Motor neuron (in vitro differentiated cells): ENCODE measurements around the gene PDIK1L. TPM values are rescaled to one million over a fixed set of nuclear protein-coding genes. Genes with fewer than 3 reads are reported as not detected.
A peak's percentile ranks its signal among the peaks of the same experiment; 100 is the strongest.
"Not testable (repeated sequence)": the region's sequence is repeated elsewhere in the genome, so short reads cannot be mapped to it uniquely, and the experiment has no call there.

Experiments used
- ATAC-seq, 8 experiments: fragments of 200-7000 bp; cut with Tn5 transposase; replicated peaks in 6 of 8; 2 replicates each; pipeline ENCODE4 v1.8.0; 2021; ENCODE audit warnings: mild to moderate bottlenecking in 8 of 8, moderate library complexity in 8 of 8
- H3K27ac ChIP-seq, 2 donors: fragments of 250-450 bp; sonication (Bioruptor Pico); 2 replicates each; pipeline ENCODE4 v1.9.0; 2021; ENCODE audit warnings: antibody characterized with exemption in 2 of 2, mild to moderate bottlenecking in 2 of 2, moderate library complexity in 1 of 2
- H3K4me1 ChIP-seq, 2 donors: fragments of 250-450 bp; sonication (Bioruptor Pico); replicated peaks in 1 of 2; 2 replicates each; pipeline ENCODE4 v1.6.1; 2021; ENCODE audit warnings: antibody characterized with exemption in 2 of 2, mild to moderate bottlenecking in 2 of 2, moderate library complexity in 1 of 2
- H3K4me3 ChIP-seq, 5 donors: fragments of 250-450 bp; sonication (Bioruptor Pico); 2 replicates each; pipeline ENCODE4 v1.9.0; 2021; ENCODE audit warnings: antibody characterized with exemption in 5 of 5, mild to moderate bottlenecking in 5 of 5, moderate library complexity in 4 of 5
- WGBS, 10 experiments: fragments of 450-650 bp; shearing (Covaris generic); methylation state at CpG; one replicate each; pipeline ENCODE4 v1.0.0; 2022; 5-methylcytosine and 5-hydroxymethylcytosine counted together
- in situ Hi-C, 9 experiments: fragments of 400-800 bp; cut with MboI; loops; one replicate each; pipeline ENCODE4 v1.15.0; 2021; ENCODE audit warnings: low sequenced_read_pairs in 9 of 9, low pct_unique_long_range_greater_than_20kb in 2 of 9; ENCODE audit not compliant: unreplicated experiment in 9 of 9
- total RNA-seq, 8 experiments: library from RNA; unstranded; fragments of 300-600 nt; gene quantifications; 2 replicates each; pipeline versions ENCODE4 v1.2.3 to v1.2.4, GENCODE V29; 2022

PDIK1L gene
- total RNA-seq, 8 experiments from 2014 or later = 1.7 to 33.5 (median 24.1) TPM

- in situ Hi-C loops = no loop called here
- H3K4me1 ChIP-seq = no peaks in the 10 kb centered on the region
- no peak for ATAC-seq
- H3K4me3 ChIP-seq = no peak overlapping the region
- H3K27ac ChIP-seq = no peak overlapping the region
- WGBS, 10 experiments = 40 to 80% (median 67%) methylated on average over 2 to 5 of the region's 7 CpGs; no CpG with 5 or more reads in 7 of the 10 experiments
Observed at GRCh38 chr1:26079178-26079563, 32.5 kb upstream of the PDIK1L start.

- in situ Hi-C loops = no loop called here
- no peak overlapping the region for H3K4me3 ChIP-seq
- no peaks in the 10 kb centered on the region for H3K4me1 ChIP-seq
- WGBS, 10 experiments = 34 to 86% (median 63%) methylated on average over 4 to 9 of the region's 9 CpGs; no CpG with 5 or more reads in 1 of the 10 experiments
- H3K27ac ChIP-seq = no peak overlapping the region
- no peak for ATAC-seq
Observed at GRCh38 chr1:26079960-26080814, 31.4 kb upstream of the PDIK1L start.

GRCh38 chr1:26081267-26082019 lies 30.2 kb upstream of the PDIK1L start:
- H3K27ac ChIP-seq = no peak overlapping the region
- in situ Hi-C loops = no loop called here
- H3K4me3 ChIP-seq = no peak overlapping the region
- ATAC-seq = no peak
- whole genome bisulfite sequencing, 10 experiments = 20 to 100% (median 93%) methylated on average over 1 to 5 of the region's 8 CpGs; no CpG with 5 or more reads in 3 of the 10 experiments
- no peaks in the 10 kb centered on the region for H3K4me1 ChIP-seq

GRCh38 chr1:26082020-26082350 lies 29.6 kb upstream of the PDIK1L start:
- Histone ChIP-seq H3K27ac (no peak overlapping the region), H3K4me3 (no peak overlapping the region), H3K4me1 (no peaks in the 10 kb centered on the region)
- no peak for ATAC-seq
- in situ Hi-C loops = no loop called here
- 19 to 83% (median 63%) methylated on average over 1 to 3 of the region's 3 CpGs; no CpG with 5 or more reads in 3 of the 10 experiments for WGBS, 10 experiments

GRCh38 chr1:26083208-26083607 lies 28.4 kb upstream of the PDIK1L start:
- WGBS, 10 experiments = 10 to 100% (median 53%) methylated on average over 2 to 5 of the region's 5 CpGs; no CpG with 5 or more reads in 5 of the 10 experiments
- ATAC-seq = peak in 1 of 8 experiments; percentile 32

GRCh38 chr1:26084091-26084561 lies 27.5 kb upstream of the PDIK1L start:
- in situ Hi-C loops = no loop called here
- 0 to 62% (median 44%) methylated on average over 1 to 2 of the region's 2 CpGs; no CpG with 5 or more reads in 4 of the 10 experiments for WGBS, 10 experiments
- Histone ChIP-seq H3K27ac (no peak overlapping the region), H3K4me3 (no peak overlapping the region), H3K4me1 (no peaks in the 10 kb centered on the region)
- no peak for ATAC-seq

More at GRCh38 chr1:26083208-26083607, 28.4 kb upstream of the PDIK1L start:
- H3K4me1 ChIP-seq = no peaks in the 10 kb centered on the region
- in situ Hi-C loops = no loop called here
- no peak overlapping the region for H3K27ac ChIP-seq
- no peak overlapping the region for H3K4me3 ChIP-seq

GRCh38 chr1:26084844-26085243 lies 26.8 kb upstream of the PDIK1L start:
- no peak overlapping the region for H3K27ac ChIP-seq
- ATAC-seq = no peak
- 0 to 100% (median 65%) methylated on average over 1 to 2 of the region's 2 CpGs; no CpG with 5 or more reads in 2 of the 10 experiments for WGBS, 10 experiments
- no peaks in the 10 kb centered on the region for H3K4me1 ChIP-seq
- H3K4me3 ChIP-seq = no peak overlapping the region
- in situ Hi-C loops = no loop called here

- WGBS, 10 experiments = 69 to 100% (median 95%) methylated on average over 2 to 3 of the region's 3 CpGs; no CpG with 5 or more reads in 1 of the 10 experiments
- no peak overlapping the region for H3K4me3 ChIP-seq
- no peak overlapping the region for H3K27ac ChIP-seq
- peaks cover 7 to 8% of the 10 kb centered on the region in 2 donors for H3K4me1 ChIP-seq
- ATAC-seq = no peak
- in situ Hi-C loops = no loop called here
Observed at GRCh38 chr1:26089125-26089524, 22.5 kb upstream of the PDIK1L start.

GRCh38 chr1:26090893-26091292 lies 20.7 kb upstream of the PDIK1L start:
- H3K4me3 ChIP-seq = no peak overlapping the region
- ATAC-seq = no peak
- H3K27ac ChIP-seq = no peak overlapping the region
- WGBS, 10 experiments = 0 to 93% (median 85%) methylated on average over 1 to 3 of the region's 3 CpGs; no CpG with 5 or more reads in 2 of the 10 experiments
- in situ Hi-C loops = no loop called here
- peaks cover 12 to 16% of the 10 kb centered on the region in 2 donors for H3K4me1 ChIP-seq

GRCh38 chr1:26092422-26092821 lies 19.2 kb upstream of the PDIK1L start:
- no peak overlapping the region for H3K27ac ChIP-seq
- whole genome bisulfite sequencing, 10 experiments = 9 to 91% (median 53%) methylated on average over 1 to 7 of the region's 7 CpGs
- in situ Hi-C loops = no loop called here
- no peak overlapping the region for H3K4me3 ChIP-seq
- ATAC-seq = no peak
- peaks cover 12 to 16% of the 10 kb centered on the region in 2 donors for H3K4me1 ChIP-seq

GRCh38 chr1:26093569-26093968 lies 18.1 kb upstream of the PDIK1L start:
- ATAC-seq, H3K27ac ChIP-seq, in situ Hi-C loops, H3K4me3 ChIP-seq: not testable (repeated sequence)
- WGBS, 10 experiments = 0 to 46% (median 29%) methylated on average over 1 to 6 of the region's 6 CpGs; no CpG with 5 or more reads in 4 of the 10 experiments
- peaks cover 12 to 16% of the 10 kb centered on the region in 2 donors for H3K4me1 ChIP-seq

- in situ Hi-C loops = no loop called here
- WGBS, 10 experiments = 0 to 93% (median 28%) methylated on average over 1 to 5 of the region's 11 CpGs; no CpG with 5 or more reads in 2 of the 10 experiments
- Histone ChIP-seq H3K4me3 (no peak overlapping the region), H3K4me1 (peaks cover 12 to 16% of the 10 kb centered on the region in 2 donors), H3K27ac (no peak overlapping the region)
- peak; percentile 35 to 88 (median 71) for ATAC-seq
Observed at GRCh38 chr1:26094076-26094669, 17.5 kb upstream of the PDIK1L start.
